ENCODE results near the gene FAM118A.

GRCh38 chr22:45304971-45305370, 4.8 kb upstream of the FAM118A start:
- TF ChIP-seq CTCF (conservative IDR thresholded peaks at IDR 0.05; ENCODE audit: low read length) (no peak), EZH2phosphoT487 (IDR thresholded peaks at IDR 0.05; ENCODE audit: borderline replicate concordance) (no peak)
